Cerebellar cortex (tissue), 1 donor: ENCODE measurements around the gene MRPL32.

Source experiments
- DNase-seq: peaks from one replicate; pipeline ENCODE4 v3.0.0-alpha.2; 2015; ENCODE audit warnings: low spot score

The MRPL32 gene

GRCh38 chr7:42967391-42967790, 35.2 kb downstream of the MRPL32 start:
- DNase-seq: no peak

GRCh38 chr7:42972699-42973500, 40.7 kb downstream of the MRPL32 start:
- DNase-seq: no peak

DNA sequence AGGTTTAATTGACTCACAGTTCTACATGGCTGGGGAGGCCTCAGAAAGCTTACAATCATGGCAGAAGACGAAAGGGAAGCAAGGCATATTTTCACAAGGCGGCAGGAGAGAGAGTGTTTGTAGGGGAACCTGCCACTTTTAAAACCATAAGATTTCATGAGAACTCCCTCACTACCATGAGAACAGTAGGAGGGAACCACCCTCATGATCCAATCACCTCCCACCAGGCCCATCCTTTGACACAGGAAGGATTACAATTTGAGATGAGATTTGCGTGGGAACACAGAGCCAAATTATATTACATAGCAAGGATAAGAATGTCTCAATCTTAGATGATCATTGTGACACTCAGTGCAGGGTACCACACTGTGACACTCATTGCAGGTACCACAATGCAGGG, 44.2 kb downstream of the MRPL32 start:
- no peak for DNase-seq

GRCh38 chr7:42978496-42978895, 46.3 kb downstream of the MRPL32 start:
- no peak for DNase-seq

DNA sequence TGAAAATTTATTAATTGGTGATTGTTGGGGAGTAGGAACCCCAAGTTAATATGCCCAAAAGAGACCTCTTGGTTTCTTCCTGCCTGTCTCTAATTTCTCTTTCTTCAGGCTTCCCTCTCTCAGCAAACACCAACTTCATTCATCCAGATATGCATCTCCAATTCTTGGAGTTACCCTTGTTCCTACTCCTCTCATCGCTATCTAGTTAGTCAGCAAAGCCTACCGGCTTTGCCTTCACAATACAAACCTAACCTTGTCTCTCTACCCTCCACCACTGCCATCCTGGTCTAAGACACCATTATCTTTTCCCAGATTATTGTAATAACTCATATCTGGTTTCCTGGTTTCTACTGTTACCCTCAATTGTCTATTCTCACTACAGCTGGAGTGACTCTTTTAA, 47.9 kb downstream of the MRPL32 start:
- DNase-seq: no peak

DNA sequence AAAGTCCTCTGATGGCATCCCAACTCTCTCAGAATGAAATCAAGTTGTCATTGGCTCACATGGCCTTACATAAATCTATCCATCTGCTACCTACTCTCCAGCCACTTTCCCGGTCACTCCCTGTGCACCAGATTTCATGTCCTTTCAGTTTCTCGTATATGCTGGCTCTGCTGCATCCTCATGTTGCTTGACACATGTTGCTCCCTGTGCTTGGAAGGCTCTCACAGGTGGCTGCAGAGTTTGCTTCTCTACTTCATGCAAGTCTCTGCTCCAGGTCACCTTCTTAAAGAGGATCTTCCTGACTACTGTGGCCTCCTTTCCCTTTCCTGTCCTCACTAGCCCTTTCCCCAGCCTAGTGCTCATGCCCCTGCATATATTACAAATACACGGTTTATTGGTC, 48.3 kb downstream of the MRPL32 start:
- no peak for DNase-seq

- DNase-seq: no peak
Measured at GRCh38 chr7:42981601-42982000, 49.4 kb downstream of the MRPL32 start.

DNA sequence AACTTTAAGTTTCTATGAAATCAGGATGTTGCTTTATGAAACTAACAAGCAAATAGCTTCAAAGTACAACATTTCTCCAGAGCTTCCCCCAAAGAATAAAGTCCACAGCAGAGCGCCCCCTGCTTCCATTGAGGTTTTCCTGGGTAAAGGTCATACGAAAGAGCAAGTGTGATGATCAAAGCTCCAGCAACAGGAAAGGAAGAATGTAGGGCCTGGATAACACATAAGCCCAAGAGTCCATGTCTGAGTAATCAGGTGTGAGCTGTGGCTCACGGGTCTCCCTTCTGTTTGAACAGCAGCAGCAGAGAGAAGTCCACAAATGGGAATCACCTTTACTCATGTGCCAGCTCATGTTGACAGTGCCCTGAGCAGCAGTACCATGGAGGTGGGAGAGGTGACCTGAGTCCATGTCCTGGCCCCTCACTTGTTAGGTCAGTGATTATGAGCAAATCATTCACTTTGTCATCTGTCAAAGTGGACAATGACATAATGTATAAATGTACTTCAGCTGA, 50.5 kb downstream of the MRPL32 start:
- DNase-seq: no peak

- DNase-seq: no peak
Measured at GRCh38 chr7:42984137-42984536, 52.0 kb downstream of the MRPL32 start.

GRCh38 chr7:42986213-42986612, 54.0 kb downstream of the MRPL32 start:
- DNase-seq: no peak

DNA sequence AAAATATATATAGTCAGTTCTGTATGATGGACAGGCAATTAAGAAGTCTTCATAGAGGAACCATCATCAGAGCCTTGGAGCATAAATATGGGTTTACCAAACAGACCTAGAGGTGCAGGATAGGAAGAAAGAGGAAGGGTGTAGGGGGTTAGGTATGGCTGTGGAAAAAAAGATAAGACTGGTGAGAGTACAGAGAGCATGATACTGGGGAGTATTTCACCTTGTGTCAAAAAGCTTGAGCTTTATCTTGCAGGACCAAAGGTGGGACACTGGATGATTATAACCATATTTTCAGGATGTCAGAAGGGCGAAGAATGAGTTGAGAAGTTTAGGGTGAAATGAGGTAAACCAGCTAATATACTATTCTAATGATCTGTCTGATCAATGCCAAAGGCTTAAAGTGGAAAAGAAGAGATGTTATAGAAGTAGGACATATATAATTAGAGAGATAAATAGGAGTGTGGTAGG, 54.6 kb downstream of the MRPL32 start:
- DNase-seq: no peak
